ENCODE data around the gene OR6K6. TPM values are rescaled to one million over a fixed set of nuclear protein-coding genes. Genes with fewer than 3 reads are reported as not detected.

OR6K6 gene
- total and polyA plus RNA-seq, 9 donors: not detected

GRCh38 chr1:158732524-158732923, 22.0 kb upstream of the OR6K6 start:
- DNase-seq: no peak
- 52 to 57% (median 56%) methylated on average over 2 of the region's 2 CpGs for WGBS, 3 donors
- intact Hi-C loops (cut with DNase I): no loop called here
- H3K27me3 ChIP-seq: no peaks in the 10 kb centered on the region
- TF ChIP-seq POLR2A (IDR thresholded peaks at IDR 0.05) (no peak), CTCF (IDR thresholded peaks at IDR 0.05) (no peak), EP300 (IDR thresholded peaks at IDR 0.05) (no peak)
- no peaks in the 10 kb centered on the region for H3K4me1 ChIP-seq (ENCODE audit: insufficient read depth)
- H3K36me3 ChIP-seq: no peaks in the 10 kb centered on the region
- no peak overlapping the region for H3K4me3 ChIP-seq
- H3K27ac ChIP-seq: no peak overlapping the region
- no peaks in the 10 kb centered on the region for H3K9me3 ChIP-seq

GRCh38 chr1:158735848-158736247, 18.7 kb upstream of the OR6K6 start:
- no peaks in the 10 kb centered on the region for H3K36me3 ChIP-seq
- no peak for DNase-seq
- no peaks in the 10 kb centered on the region for H3K9me3 ChIP-seq
- H3K27me3 ChIP-seq: no peaks in the 10 kb centered on the region
- no peak overlapping the region for H3K4me3 ChIP-seq
- H3K4me1 ChIP-seq (ENCODE audit: insufficient read depth): no peaks in the 10 kb centered on the region
- H3K27ac ChIP-seq: no peak overlapping the region
- TF ChIP-seq POLR2A (IDR thresholded peaks at IDR 0.05) (no peak), EP300 (IDR thresholded peaks at IDR 0.05) (no peak)
- intact Hi-C loops (cut with DNase I): no loop called here

- intact Hi-C loops (cut with DNase I): no loop called here
These were observed 2.3 kb upstream of the OR6K6 start for GRCh38 chr1:158752155-158752712.

GRCh38 chr1:158771950-158772866, 17.7 kb downstream of the OR6K6 start, which contains the start of gene OR6N1:
Gene OR6N1, minus strand, starts transcription at chr1:158772195. Its CDS starts 5,513 bp downstream, at chr1:158766682.
- TF ChIP-seq CTCF (IDR thresholded peaks at IDR 0.05): no peak
- no peak for TF ChIP-seq EP300 (IDR thresholded peaks at IDR 0.05)
- no peak for TF ChIP-seq POLR2A (IDR thresholded peaks at IDR 0.05)
- Histone ChIP-seq H3K36me3 (no peaks in the 10 kb centered on the region), H3K4me1 (ENCODE audit: insufficient read depth) (no peaks in the 10 kb centered on the region), H3K27me3 (peaks cover 3% of the 10 kb centered on the region), H3K4me3 (no peak within 1 kb of the TSS), H3K27ac (no peak within 1 kb of the TSS), H3K9me3 (no peaks in the 10 kb centered on the region)
- no peak for DNase-seq
- intact Hi-C loops (cut with DNase I): no loop called here
- 39 to 45% (median 44%) methylated on average over 6 of the region's 6 CpGs for WGBS, 3 donors

More at GRCh38 chr1:158752155-158752712, 2.3 kb upstream of the OR6K6 start:
- Histone ChIP-seq H3K4me3 (no peak overlapping the region), H3K36me3 (no peaks in the 10 kb centered on the region), H3K27me3 (no peaks in the 10 kb centered on the region), H3K27ac (no peak overlapping the region), H3K4me1 (ENCODE audit: insufficient read depth) (no peaks in the 10 kb centered on the region), H3K9me3 (no peaks in the 10 kb centered on the region)
- TF ChIP-seq EP300 (IDR thresholded peaks at IDR 0.05): no peak
- no peak for DNase-seq
- WGBS, 3 donors: 91 to 97% (median 94%) methylated on average over 9 of the region's 9 CpGs

- Histone ChIP-seq H3K36me3 (no peaks in the 10 kb centered on the region), H3K9me3 (no peaks in the 10 kb centered on the region), H3K27me3 (no peaks in the 10 kb centered on the region), H3K27ac (no peak within 1 kb of the TSS), H3K4me1 (ENCODE audit: insufficient read depth) (no peaks in the 10 kb centered on the region), H3K4me3 (no peak within 1 kb of the TSS)
- DNase-seq: no peak
- intact Hi-C loops (cut with DNase I): no loop called here
- TF ChIP-seq EP300 (IDR thresholded peaks at IDR 0.05) (no peak), CTCF (IDR thresholded peaks at IDR 0.05) (no peak), POLR2A (IDR thresholded peaks at IDR 0.05) (no peak)
These were observed 26.6 kb downstream of the OR6K6 start, which contains the start of gene OR6N2 for GRCh38 chr1:158781104-158781503. Gene OR6N2, minus strand, starts transcription at chr1:158781204. Its CDS starts 3,569 bp downstream, at chr1:158777635.

Data from ovary (tissue), 9 donors.